ENCODE measurements around the gene ALDH4A1. TPM values are rescaled to one million over a fixed set of nuclear protein-coding genes. Genes with fewer than 3 reads are reported as not detected.

The ALDH4A1 gene
- total RNA-seq, 1 donor = 9.5 TPM

DNA sequence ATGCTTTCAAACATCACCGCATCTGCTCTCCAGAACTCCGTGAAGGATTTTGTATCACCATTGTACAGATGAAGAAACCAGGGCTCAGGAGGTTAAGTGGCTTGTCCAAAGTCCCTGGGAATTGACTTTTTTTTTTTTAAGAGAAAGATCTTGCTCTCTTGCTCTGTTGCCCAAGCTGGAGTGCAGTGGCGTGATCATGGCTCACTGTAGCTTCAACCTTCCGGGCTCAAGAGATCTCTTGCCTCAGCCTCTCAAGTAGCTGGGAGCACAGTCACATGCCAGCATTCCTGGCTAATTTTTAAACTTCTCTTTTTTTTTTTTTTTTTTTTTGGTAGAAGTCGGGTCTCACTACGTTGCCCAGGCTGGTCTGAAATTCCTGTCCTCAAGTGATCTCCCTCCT lies 36.0 kb downstream of the ALDH4A1 start:
- H3K4me3 ChIP-seq (ENCODE audit: low read depth, low read length) = no peak overlapping the region
- no peak for DNase-seq (ENCODE audit: low read depth)
- TF ChIP-seq, protein P1, sequence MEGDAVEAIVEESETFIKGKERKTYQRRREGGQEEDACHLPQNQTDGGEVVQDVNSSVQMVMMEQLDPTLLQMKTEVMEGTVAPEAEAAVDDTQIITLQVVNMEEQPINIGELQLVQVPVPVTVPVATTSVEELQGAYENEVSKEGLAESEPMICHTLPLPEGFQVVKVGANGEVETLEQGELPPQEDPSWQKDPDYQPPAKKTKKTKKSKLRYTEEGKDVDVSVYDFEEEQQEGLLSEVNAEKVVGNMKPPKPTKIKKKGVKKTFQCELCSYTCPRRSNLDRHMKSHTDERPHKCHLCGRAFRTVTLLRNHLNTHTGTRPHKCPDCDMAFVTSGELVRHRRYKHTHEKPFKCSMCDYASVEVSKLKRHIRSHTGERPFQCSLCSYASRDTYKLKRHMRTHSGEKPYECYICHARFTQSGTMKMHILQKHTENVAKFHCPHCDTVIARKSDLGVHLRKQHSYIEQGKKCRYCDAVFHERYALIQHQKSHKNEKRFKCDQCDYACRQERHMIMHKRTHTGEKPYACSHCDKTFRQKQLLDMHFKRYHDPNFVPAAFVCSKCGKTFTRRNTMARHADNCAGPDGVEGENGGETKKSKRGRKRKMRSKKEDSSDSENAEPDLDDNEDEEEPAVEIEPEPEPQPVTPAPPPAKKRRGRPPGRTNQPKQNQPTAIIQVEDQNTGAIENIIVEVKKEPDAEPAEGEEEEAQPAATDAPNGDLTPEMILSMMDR (IDR thresholded peaks at IDR 0.05; ENCODE audit: insufficient read depth, low read length) = no peak

DNA sequence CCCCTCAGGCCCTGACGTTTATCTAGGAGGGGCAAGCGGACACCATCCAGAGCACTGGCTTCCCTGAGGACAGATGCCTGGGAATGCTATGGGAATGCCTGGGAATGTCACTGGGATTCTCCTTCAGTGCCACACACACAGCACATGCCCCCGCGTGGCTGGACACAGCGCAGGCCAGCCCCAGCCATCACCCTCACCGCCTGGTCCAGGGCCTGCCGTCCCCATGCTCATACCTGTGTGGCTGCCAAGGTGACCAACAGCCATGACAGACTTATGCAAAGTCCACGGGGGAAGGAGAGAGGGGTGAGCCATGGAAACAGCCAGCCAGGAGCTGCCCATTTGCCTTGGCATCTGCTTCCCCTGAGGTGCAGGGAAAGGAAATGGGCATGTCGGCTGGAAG lies 37.2 kb downstream of the ALDH4A1 start:
- DNase-seq (ENCODE audit: low read depth) = no peak
- H3K4me3 ChIP-seq (ENCODE audit: low read depth, low read length) = no peak overlapping the region
- TF ChIP-seq, protein P1 (IDR thresholded peaks at IDR 0.05; ENCODE audit: insufficient read depth, low read length) = no peak

DNA sequence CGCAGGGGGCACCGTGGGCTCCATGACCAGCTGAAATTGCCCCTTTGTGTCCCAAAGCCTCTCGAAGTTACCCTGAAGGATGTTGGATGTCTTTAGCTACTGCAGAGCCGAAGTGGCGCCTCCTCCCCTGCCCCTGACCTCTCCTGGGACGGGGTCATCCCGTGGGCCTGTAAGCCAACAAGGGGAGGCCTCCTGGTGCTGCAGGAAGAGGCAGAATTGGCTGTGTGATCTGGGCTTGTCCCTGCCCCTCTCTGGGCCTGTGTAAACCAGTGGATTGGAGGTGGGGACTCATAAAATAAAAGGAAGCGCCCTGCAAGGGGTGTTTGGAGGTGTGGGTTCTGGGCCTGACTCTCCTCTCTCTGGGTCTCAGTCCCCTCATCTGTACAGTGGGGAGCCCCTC lies 40.8 kb downstream of the ALDH4A1 start:
- TF ChIP-seq, protein P1 (IDR thresholded peaks at IDR 0.05; ENCODE audit: insufficient read depth, low read length) = no peak
- H3K4me3 ChIP-seq (ENCODE audit: low read depth, low read length) = no peak overlapping the region
- no peak for DNase-seq (ENCODE audit: low read depth)

DNA sequence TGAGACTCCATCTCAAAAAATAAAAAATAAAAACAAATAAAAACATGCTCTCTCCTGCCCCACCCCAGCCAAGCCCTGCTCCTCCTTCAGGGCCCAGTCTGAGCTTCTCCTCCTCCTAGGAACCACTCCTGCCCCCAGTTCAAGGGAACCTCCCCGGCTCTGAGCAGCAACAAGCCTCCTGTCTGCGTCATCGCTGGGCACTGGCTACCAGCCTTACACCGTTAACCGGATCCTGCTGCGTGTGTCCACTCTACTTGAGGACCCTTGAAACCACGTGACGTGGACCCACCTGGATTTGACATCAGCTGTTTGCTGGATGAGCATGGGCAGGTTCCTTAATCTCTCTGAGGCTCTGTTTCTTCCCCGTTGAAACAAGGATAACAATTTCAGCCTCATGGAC lies 41.3 kb downstream of the ALDH4A1 start:
- no peak for DNase-seq (ENCODE audit: low read depth)
- H3K4me3 ChIP-seq (ENCODE audit: low read depth, low read length) = no peak overlapping the region
- TF ChIP-seq, protein P1 (IDR thresholded peaks at IDR 0.05; ENCODE audit: insufficient read depth, low read length) = no peak

DNA sequence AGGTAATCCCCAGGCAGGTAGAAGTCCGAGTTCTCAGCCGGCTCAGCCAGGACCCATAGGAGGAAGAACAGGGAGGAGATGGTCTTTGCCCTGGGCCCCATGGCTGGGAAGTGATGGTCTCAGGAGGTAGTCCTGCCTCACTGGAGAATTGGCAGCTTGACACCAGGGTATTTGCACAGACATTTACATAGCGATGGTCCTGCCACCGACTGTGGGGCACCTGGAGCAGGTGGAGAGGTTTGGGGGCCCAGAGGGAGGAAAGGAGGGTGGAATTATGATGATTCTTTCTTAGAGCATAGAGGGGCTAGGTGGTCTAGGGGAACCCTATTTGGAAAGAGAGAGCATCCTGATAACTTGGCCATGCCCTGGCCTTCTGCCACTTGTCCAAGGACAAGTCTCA lies 42.8 kb downstream of the ALDH4A1 start, which contains the start of gene TAS1R2:
TSS of gene TAS1R2 (minus strand) at position 101 of the 400 bp plus-strand sequence. CDS start at position 101, 0 bp downstream.
- H3K4me3 ChIP-seq (ENCODE audit: low read depth, low read length) = no peak within 1 kb of the TSS
- no peak for DNase-seq (ENCODE audit: low read depth)
- TF ChIP-seq, protein P1 (IDR thresholded peaks at IDR 0.05; ENCODE audit: insufficient read depth, low read length) = no peak

DNA sequence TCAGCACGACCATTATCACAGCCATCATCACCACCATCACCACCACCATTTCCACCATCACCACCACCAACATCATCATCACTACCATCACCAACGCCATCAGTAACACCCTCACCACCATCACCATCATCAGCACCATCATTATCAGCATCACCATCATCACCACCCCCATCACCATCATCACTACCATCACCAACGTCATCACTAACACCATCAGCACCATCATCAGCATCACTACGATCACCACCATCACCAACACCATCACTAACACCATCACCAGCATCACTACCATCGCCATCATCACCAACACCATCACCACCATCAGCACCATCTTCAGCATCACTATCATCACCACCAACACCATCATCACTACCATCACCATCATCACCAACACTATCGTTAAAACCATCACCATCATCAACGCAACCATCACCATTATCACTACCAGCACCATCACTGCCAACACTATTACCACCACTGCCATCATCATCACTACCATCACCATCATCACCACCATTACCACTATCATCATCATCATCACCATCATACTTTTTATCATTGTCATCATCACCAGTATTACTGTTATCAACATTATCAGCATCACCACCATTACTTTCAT lies 44.2 kb downstream of the ALDH4A1 start:
- DNase-seq (ENCODE audit: low read depth) = no peak
- TF ChIP-seq, protein P1 (IDR thresholded peaks at IDR 0.05; ENCODE audit: insufficient read depth, low read length) = no peak
- H3K4me3 ChIP-seq (ENCODE audit: low read depth, low read length) = no peak overlapping the region

DNA sequence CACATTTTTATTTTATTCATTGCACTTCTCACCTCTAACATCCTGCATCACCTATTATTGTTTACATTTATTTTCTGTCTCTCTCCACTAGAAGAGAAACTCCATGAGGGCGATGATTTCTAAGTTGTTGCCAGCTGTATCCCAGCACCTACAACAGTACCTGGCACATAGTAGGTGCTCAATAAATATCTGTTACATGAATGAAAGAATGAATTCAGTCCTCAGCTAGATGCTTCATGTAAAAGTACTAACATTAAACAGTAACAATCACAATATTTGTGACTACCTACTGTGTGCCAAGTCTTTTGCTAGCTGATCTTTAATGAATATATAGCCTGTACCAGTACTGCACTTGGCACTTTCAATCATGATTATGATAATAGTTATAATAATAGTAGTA lies 45.9 kb downstream of the ALDH4A1 start:
- H3K4me3 ChIP-seq (ENCODE audit: low read depth, low read length) = no peak overlapping the region
- TF ChIP-seq, protein P1 (IDR thresholded peaks at IDR 0.05; ENCODE audit: insufficient read depth, low read length) = no peak
- DNase-seq (ENCODE audit: low read depth) = no peak

All from fibroblast of the aortic adventitia (primary cell).